SKM-1 treated with dmso at 0.1 percent for 144 hours (cell line): ENCODE measurements around the gene CENPQ.

ENCODE experiments used
- DNase-seq: peaks from one replicate; lab custom pipeline; 2025; ENCODE audit not compliant: unreplicated experiment; lab: John Stamatoyannopoulos, UW

CENPQ gene

DNA sequence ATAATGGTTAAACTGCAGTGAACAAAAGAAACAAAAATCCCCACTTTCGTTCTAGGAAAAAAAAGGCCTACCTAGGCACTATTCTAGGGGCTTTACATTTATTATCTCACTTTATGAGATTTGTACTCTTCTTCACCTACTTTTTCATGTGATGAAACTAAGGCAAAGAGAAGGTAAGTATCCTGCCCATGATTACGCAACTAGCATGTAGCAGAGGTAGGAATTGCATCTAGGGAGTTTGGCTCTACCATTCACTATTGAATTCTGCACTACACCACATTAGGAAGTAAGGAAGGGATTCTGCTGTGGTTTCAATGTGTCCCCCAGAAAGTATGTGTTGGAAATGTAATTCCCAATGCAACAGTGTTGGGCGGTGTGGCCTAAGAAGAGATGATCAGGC, 75.9 kb downstream of the CENPQ start:
- no peak for DNase-seq

DNA sequence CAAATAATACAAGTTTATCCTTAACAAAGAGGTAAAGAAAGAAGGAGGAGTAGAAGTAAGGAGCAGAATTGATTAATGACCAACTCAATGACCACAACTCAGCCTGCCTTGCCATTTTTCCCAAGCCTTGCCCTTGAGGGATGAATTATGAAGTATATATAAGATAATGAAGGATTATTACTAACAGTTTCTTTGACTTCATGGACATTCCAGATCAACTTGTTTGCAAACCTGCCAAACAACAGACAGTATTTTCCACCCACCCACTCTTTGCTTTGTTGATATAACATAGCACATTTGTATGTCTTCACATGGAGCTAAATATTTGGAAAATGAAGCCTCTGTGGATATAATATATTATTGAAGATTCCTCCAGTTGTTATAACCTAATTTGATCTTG, 77.4 kb downstream of the CENPQ start:
- no peak for DNase-seq

DNA sequence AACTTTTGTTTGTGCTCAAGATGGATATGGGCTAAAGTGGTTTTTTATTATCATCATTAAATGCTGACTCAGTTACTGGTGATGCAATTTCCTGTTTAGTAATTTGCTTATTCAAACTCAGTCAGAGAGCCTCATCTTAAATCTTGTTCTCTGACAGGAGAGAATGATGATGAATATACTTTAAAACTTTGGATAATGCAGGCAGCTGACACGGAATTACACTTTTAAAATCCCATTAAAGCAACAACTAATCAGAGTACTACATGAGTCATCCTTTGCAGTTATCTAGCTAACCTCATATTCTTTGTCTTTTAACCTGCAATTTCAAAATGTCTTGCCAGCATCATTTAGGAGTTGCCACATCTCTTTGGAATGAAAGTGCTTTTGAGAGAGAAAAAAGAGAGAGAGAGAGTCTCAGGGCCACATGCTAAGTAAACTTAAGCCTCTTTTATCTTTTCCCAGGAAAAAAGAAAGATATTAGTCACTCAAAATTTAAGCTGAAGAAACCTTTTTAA, 78.1 kb downstream of the CENPQ start:
- DNase-seq, result no peak

DNA sequence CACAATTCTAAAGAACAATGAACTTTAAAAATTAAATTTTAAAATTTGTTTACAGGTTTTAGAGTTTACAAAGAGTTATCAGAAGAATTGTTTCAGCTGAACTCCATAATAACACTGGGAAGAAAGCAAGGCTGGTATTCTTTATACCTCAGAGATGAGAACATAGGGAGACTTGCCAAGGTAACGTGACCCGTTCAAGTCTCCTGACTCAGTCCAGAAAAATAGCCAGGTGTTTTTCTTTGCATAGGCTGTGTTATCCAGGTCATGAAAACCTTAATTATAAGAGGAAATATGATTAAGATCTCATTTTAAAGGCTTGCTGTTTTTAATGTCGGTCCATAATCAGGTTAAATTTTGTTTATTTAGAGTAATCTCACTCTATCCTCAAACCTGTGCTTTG, 78.8 kb downstream of the CENPQ start:
- no peak for DNase-seq
